Lung (tissue), 12 donors: ENCODE data around the gene RCC2. TPM values are rescaled to one million over a fixed set of nuclear protein-coding genes. Genes with fewer than 3 reads are reported as not detected.

Experiments
- ATAC-seq: fragments of 200-7000 bp; cut with Tn5 transposase; one replicate; pipeline ENCODE4 v1.9.1; 2020; ENCODE audit warnings: moderate number of reproducible peaks; ENCODE audit not compliant: insufficient read depth, low FRiP score
- DNase-seq, 3 donors: peaks; one replicate each; pipeline ENCODE4 v3.0.0-alpha.2; 2013 to 2017
- H3K27ac ChIP-seq, 2 donors: one replicate each; pipeline ENCODE4 v1.5.1; 2013; ENCODE audit warnings: mild to moderate bottlenecking in 2 of 2, moderate library complexity in 2 of 2, control low read depth in 1 of 2, inconsistent platforms in 1 of 2, low read depth in 1 of 2, low read length in 1 of 2
- H3K27me3 ChIP-seq, 3 donors: one replicate each; pipeline ENCODE4 v1.5.1; 2013; ENCODE audit warnings: low read length in 2 of 3; ENCODE audit not compliant: control insufficient read depth in 3 of 3, insufficient read depth in 3 of 3
- H3K36me3 ChIP-seq, 4 donors: one replicate each; pipeline ENCODE4 v1.5.1; 2013; ENCODE audit warnings: low read length in 4 of 4, mild to moderate bottlenecking in 1 of 4, moderate library complexity in 1 of 4; ENCODE audit not compliant: control insufficient read depth in 4 of 4, insufficient read depth in 4 of 4
- H3K4me1 ChIP-seq, 5 donors: one replicate each; pipeline ENCODE4 v1.5.1; 2013; ENCODE audit warnings: low read length in 5 of 5, mild to moderate bottlenecking in 2 of 5, moderate library complexity in 1 of 5; ENCODE audit not compliant: control insufficient read depth in 5 of 5, insufficient read depth in 5 of 5
- H3K4me3 ChIP-seq: one replicate; pipeline ENCODE4 v1.5.1; 2013; ENCODE audit warnings: mild to moderate bottlenecking, control low read depth, moderate library complexity
- H3K9ac ChIP-seq, 2 donors: one replicate each; pipeline ENCODE4 v1.5.1; 2013; ENCODE audit warnings: low read length in 2 of 2, control low read depth in 1 of 2; ENCODE audit not compliant: insufficient read depth in 1 of 2
- H3K9me3 ChIP-seq, 4 donors: one replicate each; pipeline ENCODE4 v1.5.1; 2013; ENCODE audit warnings: low read length in 3 of 4, mild to moderate bottlenecking in 1 of 4, moderate library complexity in 1 of 4; ENCODE audit not compliant: control insufficient read depth in 4 of 4, insufficient read depth in 3 of 4
- CTCF ChIP-seq: IDR thresholded peaks from 2 replicates; pipeline ENCODE4 v1.5.1; 2012; ENCODE audit warnings: mild to moderate bottlenecking; ENCODE audit errors: control extremely low read depth, extremely low read depth
- WGBS, 2 donors: extraction: QIAGEN DNeasy Blood & Tissue Kit; methylation state at CpG; one replicate each; pipeline ENCODE4 v1.1.7; 2013; 5-methylcytosine and 5-hydroxymethylcytosine counted together
- polyA plus RNA-seq, 2 donors: library from polyadenylated mRNA; stranded (reverse); fragments of 200-250 nt; gene quantifications; one replicate each; pipeline ENCODE4 v1.2.1, GENCODE V29; 2013
- total RNA-seq, 2 donors: library from RNA; depleted of rRNA in 1 of 2; stranded (reverse); fragments of >200 nt in 1 of 2; gene quantifications; one replicate each; pipeline ENCODE4 v1.2.1, GENCODE V29; 2014 to 2021
- donor health status: control.
- donor health status: control.
- donor health status: Bipolar disorder and iron deficiency.
- donor health status: healthy.
- donor health status: DM: yes; HTN: yes; CAD: no.

RCC2 gene
- total and polyA plus RNA-seq, 4 donors, result 31.9 to 51.2 (median 38.5) TPM

GRCh38 chr1:17441265-17441992, 2.0 kb upstream of the RCC2 start:
- H3K27ac ChIP-seq, result peak overlapping the region in 1 of 2 donors; percentile 84

DNA sequence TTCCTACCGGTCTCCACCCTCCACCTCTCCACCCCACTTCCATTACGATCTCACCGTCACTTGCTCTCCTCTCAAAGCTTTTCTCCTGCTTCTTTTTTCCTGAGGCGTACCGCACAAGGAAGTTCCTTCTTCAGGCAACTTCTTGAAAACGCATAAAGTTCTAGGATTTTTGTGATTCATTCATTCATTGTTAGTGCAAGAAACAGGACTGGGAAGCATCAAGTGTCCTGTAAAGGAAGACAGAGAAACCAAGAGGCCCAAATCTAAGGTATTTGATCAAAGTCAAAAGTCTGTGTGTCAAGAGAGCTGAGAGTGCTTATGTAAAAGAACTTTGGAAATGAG, 1.3 kb upstream of the RCC2 start:
- Histone ChIP-seq H3K9me3 (no peaks in the 10 kb centered on the region), H3K9ac (no peak overlapping the region), H3K36me3 (no peaks in the 10 kb centered on the region), H3K27ac (peak overlapping the region in 1 of 2 donors; percentile 61), H3K4me3 (no peak overlapping the region), H3K4me1 (peaks cover 4 to 18% (median 5%) of the 10 kb centered on the region in 5 donors), H3K27me3 (peaks cover 0 to 15% (median 6%) of the 10 kb centered on the region in 3 donors)
- TF ChIP-seq CTCF, result no peak
- DNase-seq (no peak), ATAC-seq (no peak)
- WGBS, 2 donors, result 45 to 56% methylated on average over 6 of the region's 6 CpGs

More at GRCh38 chr1:17441265-17441992, 2.0 kb upstream of the RCC2 start:
- no peaks in the 10 kb centered on the region for H3K9me3 ChIP-seq
- ATAC-seq (peak; percentile 1), DNase-seq (peak in 2 of 3 donors; percentile 31 to 45)
- peaks cover 2 to 16% (median 5%) of the 10 kb centered on the region in 5 donors for H3K4me1 ChIP-seq
- H3K4me3 ChIP-seq, result no peak overlapping the region
- TF ChIP-seq CTCF, result no peak
- H3K36me3 ChIP-seq, result no peaks in the 10 kb centered on the region
- no peak overlapping the region for H3K9ac ChIP-seq
- 31 to 44% methylated on average over 10 of the region's 10 CpGs for WGBS, 2 donors
- H3K27me3 ChIP-seq, result peaks cover 0 to 15% (median 6%) of the 10 kb centered on the region in 3 donors

DNA sequence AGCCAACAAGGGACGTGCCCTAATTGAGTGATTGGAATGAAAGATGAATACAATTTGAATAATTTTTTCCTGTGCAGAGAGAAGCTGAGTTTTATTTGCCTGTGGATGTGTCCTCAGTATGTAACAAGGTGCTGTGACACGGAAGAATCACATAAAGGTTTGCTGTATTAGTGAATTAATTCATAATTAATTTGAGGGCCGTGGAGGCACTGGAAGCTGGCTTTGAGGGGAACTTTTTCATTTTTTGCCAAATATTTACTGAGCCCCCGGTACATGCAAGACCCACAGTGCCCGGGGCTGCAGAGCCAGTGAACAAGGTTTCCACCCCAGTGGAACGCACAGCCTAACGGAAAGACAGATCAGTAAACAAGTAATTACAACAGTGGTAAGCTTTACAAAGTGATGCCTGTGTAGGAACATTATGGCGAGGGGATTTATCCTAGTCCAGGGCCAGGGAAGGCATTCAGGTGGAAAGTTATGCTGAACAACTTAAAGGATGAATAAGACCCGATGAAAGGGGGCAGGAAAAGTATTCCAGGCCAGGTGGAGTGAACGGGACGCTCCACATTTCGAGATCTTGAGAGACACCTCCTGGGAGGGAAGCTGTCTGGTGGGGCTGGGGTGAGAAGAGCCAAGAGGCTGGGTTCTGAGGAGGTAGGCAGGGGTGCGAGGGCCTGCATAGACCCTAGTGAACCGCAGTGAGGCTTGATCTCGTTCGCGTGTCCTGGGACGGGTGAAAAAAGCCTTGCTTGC, 773 bp upstream of the RCC2 start:
- H3K9me3 ChIP-seq, result no peaks in the 10 kb centered on the region
- no peak for ATAC-seq
- TF ChIP-seq CTCF, result no peak
- no peak for DNase-seq
- peaks cover 4 to 18% (median 5%) of the 10 kb centered on the region in 5 donors for H3K4me1 ChIP-seq
- peaks cover 0 to 15% (median 6%) of the 10 kb centered on the region in 3 donors for H3K27me3 ChIP-seq
- peak overlapping the region; percentile 76 to 86 for H3K27ac ChIP-seq
- peaks cover 0 to 1% (median 0%) of the 10 kb centered on the region in 4 donors for H3K36me3 ChIP-seq
- H3K9ac ChIP-seq, result peak overlapping the region in 1 of 2 donors; percentile 16
- H3K4me3 ChIP-seq, result no peak overlapping the region
- WGBS, 2 donors, result 60 to 61% methylated on average over 18 of the region's 18 CpGs
